Ishikawa (cell line): ENCODE data around the gene UBAC2.

Source experiments
- CEBPB ChIP-seq: IDR thresholded peaks from 2 replicates; pipeline ENCODE4 v1.6.1; 2012
- RAD21 ChIP-seq: IDR thresholded peaks from 2 replicates; pipeline ENCODE4 v1.6.1; 2012; ENCODE audit warnings: low read depth
- TEAD4 ChIP-seq: IDR thresholded peaks from 2 replicates; pipeline ENCODE4 v1.6.1; 2012

DNA sequence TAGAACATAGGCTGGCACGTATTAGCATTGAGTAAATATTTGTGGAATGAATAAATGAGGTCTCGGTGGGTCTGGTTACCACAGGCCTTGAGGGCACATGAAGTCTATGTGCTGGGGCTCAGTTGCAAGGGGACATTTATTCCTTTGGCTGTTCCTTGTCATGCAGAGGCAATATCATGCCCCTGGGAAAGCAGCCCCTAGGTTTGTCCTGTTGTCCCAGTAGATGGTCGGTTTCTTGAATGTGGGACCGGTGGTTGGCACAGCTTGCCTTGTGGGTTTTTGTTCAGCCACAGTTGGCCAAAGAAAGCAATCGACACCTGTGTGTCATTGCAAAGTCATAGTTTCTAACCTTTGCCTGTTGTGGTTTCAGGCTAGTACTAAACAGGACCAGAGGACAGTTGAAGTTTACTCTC, 131.2 kb downstream of the UBAC2 start:
- no peak for TF ChIP-seq TEAD4
- no peak for TF ChIP-seq CEBPB
- no peak for TF ChIP-seq RAD21
